ENCODE results near the gene TAGLN.

DNA sequence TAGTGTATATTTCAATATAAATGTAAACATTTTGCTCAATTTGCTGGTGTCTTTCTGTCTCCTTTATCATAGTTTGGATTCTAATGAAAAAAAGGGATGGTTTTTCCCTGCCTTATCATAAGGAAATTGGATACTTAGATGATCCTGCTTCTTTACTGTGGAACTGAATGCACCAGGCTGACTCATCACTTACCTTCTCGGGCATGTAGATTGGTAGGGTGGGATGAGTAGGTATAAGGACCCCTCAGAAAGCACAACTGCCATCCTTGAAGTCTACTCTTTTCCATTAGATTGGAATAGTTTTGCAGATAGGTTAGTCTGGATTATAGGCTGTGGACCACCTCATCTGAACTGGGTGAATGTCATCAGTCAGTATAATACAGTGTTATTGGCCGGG lies 28.2 kb upstream of the TAGLN start:
- TF ChIP-seq POLR2AphosphoS5 (IDR thresholded peaks at IDR 0.05; ENCODE audit: low read depth, low read length) (0 out of 2 replicates have a peak, but pooled peaks have one; percentile 22), POLR2A (IDR thresholded peaks at IDR 0.05; ENCODE audit: low read depth, low read length) (0 out of 2 replicates have a peak, but pooled peaks have one; percentile 5)

All from GM12892 (cell line).